Neuronal stem cell (in vitro differentiated cells): Measurements from ENCODE around the gene GRID1.
A peak's percentile ranks its signal among the peaks of the same experiment; 100 is the strongest.

Source experiments
- DNase-seq: peaks from one replicate; pipeline ENCODE4 v3.0.0-alpha.2; 2013; ENCODE audit warnings: low spot score
- H2AFZ ChIP-seq: one replicate; pipeline ENCODE4 v1.6.1; 2013; ENCODE audit warnings: mild to moderate bottlenecking, low read length, inconsistent platforms
- H2AK5ac ChIP-seq: 2 replicates; pipeline ENCODE4 v1.6.1; 2013; ENCODE audit warnings: low read depth, mild to moderate bottlenecking, inconsistent platforms, low read length, moderate library complexity, mixed read lengths
- H2BK120ac ChIP-seq: 2 replicates; pipeline ENCODE4 v1.6.1; 2013; ENCODE audit warnings: low read depth, mild to moderate bottlenecking, inconsistent platforms, low read length, moderate library complexity, mixed read lengths
- H2BK12ac ChIP-seq: one replicate; pipeline ENCODE4 v1.6.1; 2013; ENCODE audit warnings: low read length, inconsistent platforms
- H2BK15ac ChIP-seq: 2 replicates; pipeline ENCODE4 v1.6.1; 2013; ENCODE audit warnings: mild to moderate bottlenecking, low read length, inconsistent platforms, mixed read lengths
- H2BK5ac ChIP-seq: one replicate; pipeline ENCODE4 v1.6.1; 2013; ENCODE audit warnings: inconsistent platforms, mild to moderate bottlenecking, low read length, moderate library complexity
- H3K14ac ChIP-seq: one replicate; pipeline ENCODE4 v1.6.1; 2013; ENCODE audit warnings: low read length, inconsistent platforms
- H3K18ac ChIP-seq: 2 replicates; pipeline ENCODE4 v1.6.1; 2013; ENCODE audit warnings: low read length, inconsistent platforms
- H3K23ac ChIP-seq: 2 replicates; pipeline ENCODE4 v1.6.1; 2013; ENCODE audit warnings: low read depth, mild to moderate bottlenecking, mixed read lengths, low read length, inconsistent platforms; ENCODE audit not compliant: poor library complexity
- H3K27ac ChIP-seq: replicated peaks from 3 replicates; pipeline ENCODE4 v1.5.1; 2013; ENCODE audit warnings: low read length, inconsistent platforms
- H3K27me3 ChIP-seq, 3 experiments: 2 replicates each; pipeline ENCODE4 v1.6.1; 2013; ENCODE audit warnings: low read length in 3 of 3, mild to moderate bottlenecking in 2 of 3, inconsistent platforms in 1 of 3, low read depth in 1 of 3, mixed read lengths in 1 of 3, moderate library complexity in 1 of 3; ENCODE audit not compliant: control insufficient read depth in 3 of 3, insufficient read depth in 3 of 3
- H3K36me3 ChIP-seq, 2 donors: replicated peaks in 1 of 2; 2 replicates each; pipeline ENCODE4 v1.6.1; 2013; ENCODE audit warnings: low read length in 2 of 2; ENCODE audit not compliant: control insufficient read depth in 2 of 2, insufficient read depth in 2 of 2
- H3K4ac ChIP-seq: 2 replicates; pipeline ENCODE4 v1.6.1; 2013; ENCODE audit warnings: inconsistent platforms, mild to moderate bottlenecking, low read length, moderate library complexity
- H3K4me1 ChIP-seq, 2 donors: 1 replicate in 1 of 2; 2 replicates in 1 of 2; pipeline ENCODE4 v1.6.1; 2013; ENCODE audit warnings: low read length in 2 of 2, low read depth in 1 of 2; ENCODE audit not compliant: control insufficient read depth in 2 of 2, insufficient read depth in 1 of 2
- H3K4me2 ChIP-seq: one replicate; pipeline ENCODE4 v1.6.1; 2013; ENCODE audit warnings: mild to moderate bottlenecking, low read length, inconsistent platforms; ENCODE audit not compliant: insufficient read depth, poor library complexity, severe bottlenecking
- H3K4me3 ChIP-seq, 2 donors: 2 replicates each; pipeline ENCODE4 v1.5.1; 2013; ENCODE audit warnings: low read length in 2 of 2, mild to moderate bottlenecking in 2 of 2, inconsistent platforms in 1 of 2, moderate library complexity in 1 of 2
- H3K79me1 ChIP-seq: one replicate; pipeline ENCODE4 v1.6.1; 2013; ENCODE audit warnings: low read depth, mild to moderate bottlenecking, inconsistent platforms, low read length, moderate library complexity
- H3K9ac ChIP-seq: one replicate; pipeline ENCODE4 v1.6.1; 2013; ENCODE audit warnings: mild to moderate bottlenecking, low read depth, low read length, inconsistent platforms; ENCODE audit not compliant: poor library complexity
- H3K9me3 ChIP-seq, 2 donors: replicated peaks in 1 of 2; 2 replicates each; pipeline versions ENCODE3 to v1.6.1; 2013; ENCODE audit warnings: low read length in 2 of 2, mild to moderate bottlenecking in 2 of 2, inconsistent platforms in 1 of 2, low read depth in 1 of 2, mixed read lengths in 1 of 2, moderate library complexity in 1 of 2; ENCODE audit not compliant: control insufficient read depth in 2 of 2, insufficient read depth in 1 of 2
- H4K8ac ChIP-seq: one replicate; pipeline ENCODE4 v1.6.1; 2013; ENCODE audit warnings: low read depth, mild to moderate bottlenecking, inconsistent platforms, low read length, moderate library complexity
- H4K91ac ChIP-seq: one replicate; pipeline ENCODE4 v1.6.1; 2013; ENCODE audit warnings: low read length, low read depth, mild to moderate bottlenecking, inconsistent platforms; ENCODE audit not compliant: poor library complexity
- WGBS, 2 donors: extraction: QIAGEN DNeasy Blood & Tissue Kit; methylation state at CpG; one replicate each; pipeline ENCODE4 v1.1.7; 2013; ENCODE audit warnings: missing lambda C conversion rate in 2 of 2, mixed read lengths in 1 of 2; ENCODE audit not compliant: insufficient read length in 2 of 2, insufficient replicate concordance in 1 of 2; ENCODE audit errors: extremely low coverage in 2 of 2; 5-methylcytosine and 5-hydroxymethylcytosine counted together

GRID1 gene

DNA sequence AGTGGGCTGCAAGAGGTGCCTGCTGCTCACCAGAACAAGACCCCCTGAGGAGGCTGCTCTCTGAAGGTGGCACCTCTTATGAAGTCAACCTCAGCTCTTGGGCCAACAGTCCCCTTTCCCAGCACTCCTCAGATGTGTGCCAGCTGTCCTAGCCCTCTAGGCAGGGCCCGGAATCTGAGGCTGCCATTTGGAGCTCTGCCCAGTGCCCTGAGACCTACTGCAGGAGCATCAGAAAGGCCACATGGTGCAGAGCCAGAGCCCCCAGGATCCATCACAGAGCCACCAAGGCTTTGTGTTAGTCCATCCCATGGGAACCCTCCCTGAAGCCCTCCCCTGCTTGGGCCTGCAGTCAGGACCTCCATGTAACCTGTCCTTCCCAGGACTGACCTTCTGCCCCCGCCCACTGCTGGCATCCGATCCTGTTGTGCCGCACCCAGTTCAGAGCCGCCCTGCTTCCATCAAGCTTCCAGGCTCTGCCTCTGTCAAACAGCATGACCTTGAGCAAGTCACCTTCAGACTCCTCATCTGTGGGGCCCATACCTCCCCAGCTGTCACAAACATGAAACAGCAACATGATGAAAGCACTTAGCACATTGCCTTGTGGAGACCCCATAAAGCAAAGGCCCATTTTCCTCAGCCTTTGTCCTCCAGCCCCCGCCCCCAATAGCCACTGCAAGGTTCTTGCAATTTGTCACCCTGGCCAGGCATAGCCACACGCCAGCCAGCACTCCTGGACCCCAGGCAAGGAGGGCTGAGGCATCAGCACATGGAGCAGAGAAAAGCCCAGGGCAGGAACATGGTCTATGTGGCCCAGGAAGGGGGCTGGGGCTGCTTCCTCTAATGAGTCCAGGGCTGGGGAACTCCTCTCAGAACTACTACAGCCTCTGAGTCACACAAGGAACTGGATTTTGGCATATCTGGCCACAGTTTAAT, 51.7 kb downstream of the GRID1 start:
- Histone ChIP-seq H3K27ac (no peak overlapping the region), H3K23ac (no peak overlapping the region), H2BK12ac (no peak overlapping the region), H3K9ac (no peak overlapping the region), H2BK5ac (peak overlapping the region; percentile 25), H3K14ac (no peak overlapping the region), H3K79me1 (no peaks in the 10 kb centered on the region), H2AK5ac (no peak overlapping the region), H2BK120ac (no peak overlapping the region), H2AFZ (no peak overlapping the region), H3K9me3 (no peaks in the 10 kb centered on the region), H2BK15ac (no peak overlapping the region), H4K91ac (no peak overlapping the region), H4K8ac (no peak overlapping the region), H3K18ac (peak overlapping the region; percentile 36), H3K4me3 (no peak overlapping the region), H3K4me2 (no peak overlapping the region), H3K4ac (no peak overlapping the region), H3K27me3 (no peaks in the 10 kb centered on the region), H3K36me3 (no peaks in the 10 kb centered on the region), H3K4me1 (peaks cover 0 to 3% of the 10 kb centered on the region in 2 donors)
- DNase-seq, result no peak
- no CpG with 5 or more reads among the region's 7 CpGs for WGBS, 2 donors

DNA sequence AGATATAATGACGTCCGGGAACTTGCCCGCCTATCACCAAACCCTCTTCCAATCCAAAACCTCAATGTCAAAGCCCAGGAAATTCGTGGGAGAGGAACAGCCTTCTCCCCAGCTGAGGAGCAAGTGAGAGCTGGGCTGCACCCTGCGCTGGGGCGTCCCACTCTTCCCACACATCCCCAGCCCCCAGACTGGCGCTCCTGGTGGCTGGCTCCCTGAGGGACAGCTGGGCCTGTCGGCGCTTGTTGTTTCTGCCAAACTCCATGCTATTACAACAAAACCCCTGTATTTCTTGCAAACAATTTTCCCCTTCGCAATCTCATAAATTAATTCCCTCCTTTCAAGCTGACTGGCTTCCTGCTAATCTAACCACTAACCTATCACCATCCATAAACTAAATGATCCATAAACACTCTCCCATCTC, 53.0 kb downstream of the GRID1 start:
- H3K4me3 ChIP-seq, result no peak overlapping the region
- H2AK5ac ChIP-seq, result no peak overlapping the region
- no peak overlapping the region for H3K4ac ChIP-seq
- no peak for DNase-seq
- no peak overlapping the region for H2BK5ac ChIP-seq
- no peak overlapping the region for H4K91ac ChIP-seq
- no peak overlapping the region for H2BK120ac ChIP-seq
- H3K27me3 ChIP-seq, result no peaks in the 10 kb centered on the region
- peaks cover 0 to 3% of the 10 kb centered on the region in 2 donors for H3K4me1 ChIP-seq
- no peak overlapping the region for H3K27ac ChIP-seq
- no peak overlapping the region for H2BK12ac ChIP-seq
- no peaks in the 10 kb centered on the region for H3K79me1 ChIP-seq
- no peak overlapping the region for H2AFZ ChIP-seq
- H3K14ac ChIP-seq, result no peak overlapping the region
- H3K18ac ChIP-seq, result peak overlapping the region; percentile 12
- H3K4me2 ChIP-seq, result no peak overlapping the region
- H2BK15ac ChIP-seq, result no peak overlapping the region
- 100% methylated on average over 1 of the region's 10 CpGs; no CpG with 5 or more reads in 1 of the 2 donors for WGBS, 2 donors
- no peaks in the 10 kb centered on the region for H3K9me3 ChIP-seq
- peak overlapping the region; percentile 31 for H3K9ac ChIP-seq
- H4K8ac ChIP-seq, result no peak overlapping the region
- no peaks in the 10 kb centered on the region for H3K36me3 ChIP-seq
- no peak overlapping the region for H3K23ac ChIP-seq

DNA sequence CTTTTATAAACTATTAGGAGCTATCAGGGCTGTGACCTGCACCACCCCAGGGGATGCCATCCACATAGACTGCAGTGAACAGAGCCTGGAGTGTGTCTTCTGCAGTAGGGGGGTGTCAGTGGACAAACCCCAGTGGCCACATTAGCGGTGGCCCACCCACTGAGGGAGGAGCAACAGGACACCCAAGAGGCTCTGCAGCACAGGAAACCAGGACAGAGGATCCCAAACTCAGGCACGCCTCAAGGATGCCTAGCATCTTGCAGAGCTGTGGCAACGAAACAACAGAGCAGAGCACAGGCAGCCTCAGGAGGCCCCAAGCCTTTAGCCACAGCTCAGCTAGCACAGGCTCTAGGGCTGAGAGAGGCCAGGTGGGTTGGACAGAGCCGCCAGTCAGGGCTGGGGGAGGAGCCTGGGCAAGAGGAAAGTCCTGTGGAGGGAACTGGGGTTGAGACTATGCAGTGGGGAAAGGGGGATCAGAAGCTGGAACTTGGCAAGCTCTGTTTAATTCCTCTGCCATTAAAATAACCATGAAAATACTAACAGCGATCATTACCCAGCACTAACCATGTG, 53.8 kb downstream of the GRID1 start:
- Histone ChIP-seq H2AK5ac (no peak overlapping the region), H3K4ac (no peak overlapping the region), H3K9ac (no peak overlapping the region), H4K8ac (no peak overlapping the region), H3K4me1 (peaks cover 0 to 3% of the 10 kb centered on the region in 2 donors), H2BK5ac (peak overlapping the region; percentile 0), H3K27me3 (no peaks in the 10 kb centered on the region), H3K79me1 (no peaks in the 10 kb centered on the region), H2AFZ (no peak overlapping the region), H3K9me3 (no peaks in the 10 kb centered on the region), H3K14ac (no peak overlapping the region), H2BK120ac (no peak overlapping the region), H3K23ac (no peak overlapping the region), H3K36me3 (no peaks in the 10 kb centered on the region), H3K27ac (no peak overlapping the region), H3K18ac (no peak overlapping the region), H4K91ac (no peak overlapping the region), H2BK12ac (no peak overlapping the region), H3K4me2 (no peak overlapping the region), H2BK15ac (no peak overlapping the region), H3K4me3 (no peak overlapping the region)
- WGBS, 2 donors, result no CpG with 5 or more reads among the region's 5 CpGs
- DNase-seq, result peak; percentile 11

DNA sequence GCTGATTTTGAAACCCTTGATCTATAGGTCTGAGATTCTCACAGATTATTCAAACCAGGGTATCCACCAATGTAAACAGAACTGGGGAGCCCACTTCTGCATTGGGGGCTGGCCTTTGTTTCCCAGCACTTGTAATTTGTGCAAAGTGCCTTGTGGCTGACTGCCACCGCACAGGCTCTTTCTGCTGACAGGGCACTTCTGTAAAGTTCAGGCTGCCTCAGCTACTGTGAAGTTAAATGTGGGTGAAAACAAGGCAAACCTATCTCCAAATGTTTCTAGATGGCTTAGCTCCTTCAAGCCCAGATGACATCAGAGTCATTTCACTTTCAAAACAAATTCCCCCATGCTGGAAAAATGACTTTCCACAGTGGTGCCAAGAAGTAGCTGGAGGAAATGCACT, 54.7 kb downstream of the GRID1 start:
- Histone ChIP-seq H3K4me1 (peaks cover 0 to 3% of the 10 kb centered on the region in 2 donors), H4K8ac (no peak overlapping the region), H2BK15ac (no peak overlapping the region), H3K27me3 (no peaks in the 10 kb centered on the region), H3K18ac (no peak overlapping the region), H3K4me2 (no peak overlapping the region), H3K23ac (no peak overlapping the region), H2BK12ac (no peak overlapping the region), H3K9me3 (no peaks in the 10 kb centered on the region), H3K4ac (no peak overlapping the region), H2BK5ac (no peak overlapping the region), H2AFZ (no peak overlapping the region), H4K91ac (no peak overlapping the region), H2AK5ac (no peak overlapping the region), H3K79me1 (no peaks in the 10 kb centered on the region), H3K27ac (no peak overlapping the region), H2BK120ac (no peak overlapping the region), H3K14ac (no peak overlapping the region), H3K4me3 (no peak overlapping the region), H3K36me3 (no peaks in the 10 kb centered on the region), H3K9ac (no peak overlapping the region)
- WGBS, 2 donors, result no CpG with 5 or more reads among the region's 1 CpG
- DNase-seq, result no peak
